Measurements from ENCODE around the gene C1GALT1C1L. TPM values are rescaled to one million over a fixed set of nuclear protein-coding genes. Genes with fewer than 3 reads are reported as not detected.
"Not testable (repeated sequence)": the region's sequence is repeated elsewhere in the genome, so short reads cannot be mapped to it uniquely, and the experiment has no call there.

C1GALT1C1L gene
- total RNA-seq, 4 donors from 2014 or later: 0.96 TPM; not detected in 3

DNA sequence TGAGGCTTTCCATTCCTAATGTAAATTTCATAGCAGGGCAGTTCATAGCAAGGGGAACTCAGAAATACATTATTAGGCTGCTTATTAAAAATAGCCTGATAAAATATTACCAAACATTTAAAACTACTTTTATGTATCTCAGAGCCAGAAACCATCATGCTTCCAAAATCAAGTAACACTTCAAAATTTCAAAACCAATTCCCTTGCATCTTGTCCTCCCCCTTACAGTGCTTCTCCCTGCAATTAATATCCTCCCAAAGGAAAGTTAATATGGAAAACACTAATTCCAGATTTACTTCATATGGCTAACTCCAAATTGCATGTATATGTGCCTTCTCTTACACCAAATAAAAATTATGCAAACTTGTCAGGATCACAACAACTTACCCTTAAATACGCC, 32.5 kb downstream of the C1GALT1C1L start:
- DNase-seq: no peak
- Histone ChIP-seq H3K27ac (no peak overlapping the region), H3K4me3 (no peak overlapping the region), H3K27me3 (no peaks in the 10 kb centered on the region), H3K36me3 (no peaks in the 10 kb centered on the region), H3K4me1 (no peaks in the 10 kb centered on the region), H3K9me3 (no peaks in the 10 kb centered on the region)
- intact Hi-C loops (cut with DNase I; ENCODE audit: low total_unique reads) (no loop called here), in situ Hi-C loops (cut with MboI; ENCODE audit: low pct_ligation_motif_present in 1 of 4, low pct_unique_long_range_greater_than_20kb in 1 of 4, low sequenced_read_pairs in 3 of 4) (no loop called here)
- WGBS, 2 donors (ENCODE audit: low coverage in 1 of 2): 82 to 90% methylated on average over 1 of the region's 1 CpG
- no peak for TF ChIP-seq POLR2A (IDR thresholded peaks at IDR 0.05)
- TF ChIP-seq, protein P1, sequence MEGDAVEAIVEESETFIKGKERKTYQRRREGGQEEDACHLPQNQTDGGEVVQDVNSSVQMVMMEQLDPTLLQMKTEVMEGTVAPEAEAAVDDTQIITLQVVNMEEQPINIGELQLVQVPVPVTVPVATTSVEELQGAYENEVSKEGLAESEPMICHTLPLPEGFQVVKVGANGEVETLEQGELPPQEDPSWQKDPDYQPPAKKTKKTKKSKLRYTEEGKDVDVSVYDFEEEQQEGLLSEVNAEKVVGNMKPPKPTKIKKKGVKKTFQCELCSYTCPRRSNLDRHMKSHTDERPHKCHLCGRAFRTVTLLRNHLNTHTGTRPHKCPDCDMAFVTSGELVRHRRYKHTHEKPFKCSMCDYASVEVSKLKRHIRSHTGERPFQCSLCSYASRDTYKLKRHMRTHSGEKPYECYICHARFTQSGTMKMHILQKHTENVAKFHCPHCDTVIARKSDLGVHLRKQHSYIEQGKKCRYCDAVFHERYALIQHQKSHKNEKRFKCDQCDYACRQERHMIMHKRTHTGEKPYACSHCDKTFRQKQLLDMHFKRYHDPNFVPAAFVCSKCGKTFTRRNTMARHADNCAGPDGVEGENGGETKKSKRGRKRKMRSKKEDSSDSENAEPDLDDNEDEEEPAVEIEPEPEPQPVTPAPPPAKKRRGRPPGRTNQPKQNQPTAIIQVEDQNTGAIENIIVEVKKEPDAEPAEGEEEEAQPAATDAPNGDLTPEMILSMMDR (IDR thresholded peaks at IDR 0.05): no peak
- no peak for TF ChIP-seq POLR2AphosphoS5 (IDR thresholded peaks at IDR 0.05)
- no peak for TF ChIP-seq EP300 (IDR thresholded peaks at IDR 0.05; ENCODE audit: low read depth)

GRCh38 chr2:43642363-43642762, 33.9 kb downstream of the C1GALT1C1L start:
- peaks cover 0 to 9% (median 2%) of the 10 kb centered on the region in 4 donors for H3K4me1 ChIP-seq
- H3K27ac ChIP-seq: no peak overlapping the region
- no peak overlapping the region for H3K4me3 ChIP-seq
- peaks cover 6% of the 10 kb centered on the region for H3K27me3 ChIP-seq
- in situ Hi-C loops (cut with MboI; ENCODE audit: low pct_ligation_motif_present in 1 of 4, low pct_unique_long_range_greater_than_20kb in 1 of 4, low sequenced_read_pairs in 3 of 4) (no loop called here), intact Hi-C loops (cut with DNase I; ENCODE audit: low total_unique reads) (no loop called here)
- H3K36me3 ChIP-seq: no peaks in the 10 kb centered on the region
- H3K9me3 ChIP-seq: no peaks in the 10 kb centered on the region
- no peak for DNase-seq
- 42 to 44% methylated on average over 2 of the region's 2 CpGs for WGBS, 2 donors (ENCODE audit: low coverage in 1 of 2)
- TF ChIP-seq, protein P1 (IDR thresholded peaks at IDR 0.05): no peak
- TF ChIP-seq POLR2AphosphoS5 (IDR thresholded peaks at IDR 0.05) (no peak), POLR2A (IDR thresholded peaks at IDR 0.05) (no peak)

DNA sequence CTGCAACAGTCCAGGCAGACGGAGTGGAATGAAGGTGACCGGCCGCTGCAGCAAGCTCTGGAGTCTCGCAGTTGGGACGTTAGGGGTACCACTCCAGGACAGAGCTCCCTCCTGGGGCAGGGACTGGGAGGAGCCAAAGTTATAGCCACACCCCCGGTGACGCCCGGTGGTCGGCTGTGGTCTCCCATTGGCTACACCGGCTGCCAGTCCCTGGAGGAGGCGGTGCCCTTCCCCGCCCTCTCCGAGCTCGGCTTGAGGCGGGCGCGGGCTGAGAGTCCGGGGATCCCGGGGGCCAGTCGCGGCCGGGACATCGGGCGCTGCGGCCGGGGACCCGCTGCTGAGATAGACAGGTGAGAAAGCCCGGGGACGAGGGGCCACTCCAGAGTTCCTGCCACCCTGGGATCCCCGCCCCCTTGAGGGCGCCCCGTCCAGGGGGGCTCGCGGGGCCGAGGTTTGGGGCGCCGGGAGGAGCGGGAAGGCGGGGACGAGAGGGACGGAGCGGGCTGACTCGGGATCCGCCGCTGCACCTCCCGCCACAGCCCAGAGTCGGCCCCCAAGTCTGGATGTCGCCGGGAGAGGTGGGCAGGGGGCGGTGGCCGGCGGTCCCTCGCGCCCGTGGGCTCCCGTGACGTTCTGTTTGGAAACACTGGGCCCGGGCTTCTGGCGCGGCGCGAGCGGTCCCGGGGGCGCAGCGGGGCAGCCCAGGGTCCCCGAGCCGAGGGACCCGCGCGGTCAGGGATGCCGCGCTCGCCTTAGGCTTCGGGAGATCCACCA, 39.0 kb downstream of the C1GALT1C1L start, which contains the start of gene PLEKHH2:
PLEKHH2 (plus strand) TSS at position 231 of the 774 bp plus-strand sequence. CDS start 7,414 bp downstream, outside the sequence.
- in situ Hi-C loops (cut with MboI; ENCODE audit: low pct_ligation_motif_present in 1 of 4, low pct_unique_long_range_greater_than_20kb in 1 of 4, low sequenced_read_pairs in 3 of 4) (loop anchor here in 1 of 4 donors (10.0 kb wide), 1 partner anchor 138 kb away; the partner anchor contains the start of gene DYNC2LI1), intact Hi-C loops (cut with DNase I; ENCODE audit: low total_unique reads) (no loop called here)
- H3K4me1 ChIP-seq: peaks cover 0 to 29% (median 9%) of the 10 kb centered on the region in 4 donors
- WGBS, 2 donors (ENCODE audit: low coverage in 1 of 2): 0 to 1% methylated on average over 1 to 55 of the region's 75 CpGs
- TF ChIP-seq, protein P1 (IDR thresholded peaks at IDR 0.05): no peak
- TF ChIP-seq POLR2A (IDR thresholded peaks at IDR 0.05) (peak; percentile 64), POLR2AphosphoS5 (IDR thresholded peaks at IDR 0.05) (peak; percentile 56 to 81 (median 79))
- no peaks in the 10 kb centered on the region for H3K9me3 ChIP-seq
- peaks cover 30% of the 10 kb centered on the region for H3K27me3 ChIP-seq
- no peaks in the 10 kb centered on the region for H3K36me3 ChIP-seq
- peak within 1 kb of the TSS; percentile 51 to 91 (median 68) for H3K4me3 ChIP-seq
- DNase-seq: peak; percentile 91
- peak within 1 kb of the TSS; percentile 76 to 87 (median 82) for H3K27ac ChIP-seq

- H3K4me3 ChIP-seq: peak overlapping the region in 3 of 4 donors; percentile 51 to 91 (median 76)
- intact Hi-C loops (cut with DNase I; ENCODE audit: low total_unique reads): no loop called here
- in situ Hi-C loops (cut with MboI; ENCODE audit: low pct_ligation_motif_present in 1 of 4, low pct_unique_long_range_greater_than_20kb in 1 of 4, low sequenced_read_pairs in 3 of 4): loop anchor here in 1 of 4 donors (10.0 kb wide), 1 partner anchor 138 kb away; the partner anchor contains the start of gene DYNC2LI1
- TF ChIP-seq POLR2AphosphoS5 (IDR thresholded peaks at IDR 0.05) (no peak), EP300 (IDR thresholded peaks at IDR 0.05; ENCODE audit: low read depth) (no peak), POLR2A (IDR thresholded peaks at IDR 0.05) (no peak)
- TF ChIP-seq, protein P1 (IDR thresholded peaks at IDR 0.05): no peak
- 10 to 28% methylated on average over 5 to 10 of the region's 10 CpGs for WGBS, 2 donors (ENCODE audit: low coverage in 1 of 2)
- H3K9me3 ChIP-seq: no peaks in the 10 kb centered on the region
- no peaks in the 10 kb centered on the region for H3K36me3 ChIP-seq
- no peak for DNase-seq
- H3K27ac ChIP-seq: peak overlapping the region; percentile 76 to 87 (median 82)
- H3K27me3 ChIP-seq: peaks cover 33% of the 10 kb centered on the region
- H3K4me1 ChIP-seq: peaks cover 0 to 29% (median 9%) of the 10 kb centered on the region in 4 donors
Measured at GRCh38 chr2:43636621-43637020, 39.6 kb downstream of the C1GALT1C1L start.

DNA sequence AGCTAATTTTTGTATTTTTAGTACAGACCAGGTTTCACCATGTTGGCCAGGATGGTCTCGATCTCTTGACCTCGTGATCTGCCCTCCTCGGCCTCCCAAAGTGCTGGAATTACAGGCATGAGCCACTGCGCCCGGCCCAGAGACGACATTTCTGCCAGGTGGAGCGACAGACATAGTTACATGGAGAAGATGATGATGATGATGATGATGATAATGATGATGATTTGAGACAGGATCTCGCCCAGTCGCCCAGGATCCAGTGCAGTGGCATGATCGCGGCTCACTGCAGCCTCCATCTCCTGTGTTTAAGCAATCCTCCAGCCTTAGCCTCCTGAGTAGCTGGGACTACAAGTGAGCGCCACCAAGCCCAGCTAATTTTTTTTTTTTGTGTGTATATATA, 40.1 kb downstream of the C1GALT1C1L start:
- H3K36me3 ChIP-seq; H3K4me3 ChIP-seq; H3K27ac ChIP-seq; H3K9me3 ChIP-seq; DNase-seq; intact Hi-C loops (cut with DNase I; ENCODE audit: low total_unique reads): not testable (repeated sequence)
- Histone ChIP-seq H3K4me1 (peaks cover 0 to 29% (median 9%) of the 10 kb centered on the region in 4 donors), H3K27me3 (peaks cover 33% of the 10 kb centered on the region)
- in situ Hi-C loops (cut with MboI; ENCODE audit: low pct_ligation_motif_present in 1 of 4, low pct_unique_long_range_greater_than_20kb in 1 of 4, low sequenced_read_pairs in 3 of 4): loop anchor here in 1 of 4 donors (10.0 kb wide), 1 partner anchor 139 kb away; the partner anchor contains the start of gene DYNC2LI1
- whole genome bisulfite sequencing, 2 donors (ENCODE audit: low coverage in 1 of 2): 89 to 100% methylated on average over 4 to 12 of the region's 12 CpGs
